HepG2 (cell line): ENCODE results near the gene OARD1. TPM values are rescaled to one million over a fixed set of nuclear protein-coding genes. Genes with fewer than 3 reads are reported as not detected.

Experiments
- AFF4 ChIP-seq: sonication (generic); formaldehyde crosslinking; IDR thresholded peaks from 2 replicates; pipeline ENCODE4 v1.4.0; 2020; ENCODE audit warnings: missing genetic modification reagents
- ATF5 ChIP-seq: sonication (generic); formaldehyde crosslinking; IDR thresholded peaks from 2 replicates; pipeline ENCODE4 v1.4.0; 2020; ENCODE audit warnings: mild to moderate bottlenecking, low read depth, missing genetic modification reagents
- MATR3 ChIP-seq: sonication (generic); formaldehyde crosslinking; IDR thresholded peaks from 2 replicates; pipeline ENCODE4 v1.4.0; 2020; ENCODE audit warnings: missing genetic modification reagents
- MEF2D ChIP-seq: sonication (generic); formaldehyde crosslinking; IDR thresholded peaks from 2 replicates; pipeline ENCODE4 v1.5.1; 2020; ENCODE audit warnings: mild to moderate bottlenecking, missing genetic modification reagents
- MEIS2 ChIP-seq: sonication (generic); formaldehyde crosslinking; IDR thresholded peaks from 2 replicates; pipeline ENCODE4 v1.9.0; 2021; ENCODE audit warnings: mild to moderate bottlenecking, missing genetic modification reagents
- SIX1 ChIP-seq: sonication (generic); formaldehyde crosslinking; IDR thresholded peaks from 2 replicates; pipeline ENCODE4 v1.4.0; 2020; ENCODE audit warnings: missing genetic modification reagents, borderline replicate concordance
- YY1 ChIP-seq: IDR thresholded peaks from 2 replicates; pipeline ENCODE4 v1.6.1; 2011; ENCODE audit warnings: low read length, low read depth, moderate library complexity, mild to moderate bottlenecking; ENCODE audit not compliant: insufficient read depth, insufficient replicate concordance
- ZBTB37 ChIP-seq: sonication (generic); formaldehyde crosslinking; IDR thresholded peaks from 2 replicates; pipeline ENCODE4 v1.4.0; 2020; ENCODE audit warnings: mild to moderate bottlenecking, missing genetic modification reagents
- ZNF572 ChIP-seq: sonication (generic); formaldehyde crosslinking; IDR thresholded peaks from 2 replicates; pipeline ENCODE4 v1.5.1; 2020; ENCODE audit warnings: mild to moderate bottlenecking, missing genetic modification reagents
- polyA plus RNA-seq, 8 experiments: library from polyadenylated mRNA; depleted of rRNA in 3 of 8; stranded (reverse) in 7 of 8; unstranded in 1 of 8; fragments of >200 nt; fragmentation: Illumina TruSeq in 4 of 8; extraction: Trizol in 4 of 8; gene quantifications; 2 replicates each; pipeline versions ENCODE4 v1.2.1 to v1.2.3, GENCODE V29; 2011 to 2016; ENCODE audit warnings: low read depth in 4 of 8, missing spikeins in 1 of 8, mixed read lengths in 1 of 8; ENCODE audit not compliant: insufficient read depth in 1 of 8
- total RNA-seq, 5 experiments: library from RNA; depleted of rRNA; stranded (reverse); fragments of >200 nt; fragmentation: Illumina TruSeq; extraction: Trizol; gene quantifications; 2 replicates each; pipeline ENCODE4 v1.2.3, GENCODE V29; 2016; ENCODE audit warnings: low read depth in 1 of 5
- TF ChIP-seq, protein P1 (sequence below): sonication (generic); formaldehyde crosslinking; IDR thresholded peaks from 2 replicates; pipeline ENCODE4 v1.4.0; 2020; ENCODE audit warnings: missing genetic modification reagents, borderline replicate concordance
- TF ChIP-seq, protein P2 (sequence below): IDR thresholded peaks from 2 replicates; pipeline ENCODE4 v1.6.1; 2016; ENCODE audit warnings: low read depth
- TF ChIP-seq, protein P3 (sequence below): sonication (generic); formaldehyde crosslinking; IDR thresholded peaks from 2 replicates; pipeline ENCODE4 v1.5.0; 2020; ENCODE audit warnings: mild to moderate bottlenecking, missing genetic modification reagents

The OARD1 gene
- total and polyA plus RNA-seq, 2 of the 13 experiments (the other 11 are each of a cell fraction or from before 2014, with no cell fraction given), result 18.4 to 49.0 TPM

DNA sequence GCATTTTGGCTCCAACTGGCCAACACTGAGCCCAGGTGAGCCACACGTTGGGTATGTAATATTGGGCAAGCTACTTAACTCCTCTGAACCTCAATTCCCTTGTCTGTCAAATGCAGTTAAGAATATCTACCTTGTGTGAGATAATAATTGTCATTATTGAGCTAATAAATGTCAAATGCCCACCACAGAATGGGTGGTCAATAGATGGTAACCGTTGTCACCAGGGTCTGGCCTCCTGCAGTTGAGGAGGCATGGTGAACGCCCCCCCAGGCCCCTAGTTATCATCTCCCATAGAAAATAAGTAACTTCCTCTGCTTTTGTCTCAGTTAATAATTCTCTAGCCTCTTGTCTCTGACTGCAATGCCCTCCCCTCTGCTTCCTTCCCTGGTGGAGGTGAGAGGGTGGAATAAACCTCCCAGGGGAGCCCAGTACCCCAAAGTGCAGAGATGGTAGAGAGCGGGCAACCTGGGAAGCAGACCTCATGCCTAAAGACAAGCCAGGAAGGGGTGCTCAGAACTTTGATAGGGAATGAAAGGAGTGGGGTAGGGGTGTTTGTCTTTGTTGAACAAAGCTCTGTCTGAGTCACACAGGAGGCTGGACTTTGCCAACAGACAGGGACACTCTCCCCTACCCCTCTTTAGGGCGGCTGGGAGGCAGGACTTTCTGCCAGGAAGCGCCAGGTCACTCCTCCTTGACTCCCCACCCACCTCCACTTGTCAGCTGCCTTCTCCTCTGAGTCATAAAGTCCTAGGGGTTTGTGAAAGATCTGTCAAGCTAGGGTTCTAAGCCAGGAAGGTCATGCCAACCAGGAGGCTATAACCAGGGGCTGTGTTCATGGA is 31.8 kb downstream of the OARD1 start (continued):
- no peak for TF ChIP-seq AFF4 (CRISPR knock-in tag)
- TF ChIP-seq ZBTB37, result 0 out of 2 replicates have a peak, but pooled peaks have one; percentile 81
- no peak for TF ChIP-seq ZNF572 (CRISPR knock-in tag)
- TF ChIP-seq, protein P1, sequence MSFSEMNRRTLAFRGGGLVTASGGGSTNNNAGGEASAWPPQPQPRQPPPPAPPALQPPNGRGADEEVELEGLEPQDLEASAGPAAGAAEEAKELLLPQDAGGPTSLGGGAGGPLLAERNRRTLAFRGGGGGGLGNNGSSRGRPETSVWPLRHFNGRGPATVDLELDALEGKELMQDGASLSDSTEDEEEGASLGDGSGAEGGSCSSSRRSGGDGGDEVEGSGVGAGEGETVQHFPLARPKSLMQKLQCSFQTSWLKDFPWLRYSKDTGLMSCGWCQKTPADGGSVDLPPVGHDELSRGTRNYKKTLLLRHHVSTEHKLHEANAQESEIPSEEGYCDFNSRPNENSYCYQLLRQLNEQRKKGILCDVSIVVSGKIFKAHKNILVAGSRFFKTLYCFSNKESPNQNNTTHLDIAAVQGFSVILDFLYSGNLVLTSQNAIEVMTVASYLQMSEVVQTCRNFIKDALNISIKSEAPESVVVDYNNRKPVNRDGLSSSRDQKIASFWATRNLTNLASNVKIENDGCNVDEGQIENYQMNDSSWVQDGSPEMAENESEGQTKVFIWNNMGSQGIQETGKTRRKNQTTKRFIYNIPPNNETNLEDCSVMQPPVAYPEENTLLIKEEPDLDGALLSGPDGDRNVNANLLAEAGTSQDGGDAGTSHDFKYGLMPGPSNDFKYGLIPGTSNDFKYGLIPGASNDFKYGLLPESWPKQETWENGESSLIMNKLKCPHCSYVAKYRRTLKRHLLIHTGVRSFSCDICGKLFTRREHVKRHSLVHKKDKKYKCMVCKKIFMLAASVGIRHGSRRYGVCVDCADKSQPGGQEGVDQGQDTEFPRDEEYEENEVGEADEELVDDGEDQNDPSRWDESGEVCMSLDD, result peak; percentile 95
- no peak for TF ChIP-seq YY1
- TF ChIP-seq MEF2D (CRISPR knock-in tag), result peak; percentile 90
- no peak for TF ChIP-seq SIX1 (CRISPR knock-in tag)
- peak; percentile 88 for TF ChIP-seq MEIS2
- TF ChIP-seq, protein P2, sequence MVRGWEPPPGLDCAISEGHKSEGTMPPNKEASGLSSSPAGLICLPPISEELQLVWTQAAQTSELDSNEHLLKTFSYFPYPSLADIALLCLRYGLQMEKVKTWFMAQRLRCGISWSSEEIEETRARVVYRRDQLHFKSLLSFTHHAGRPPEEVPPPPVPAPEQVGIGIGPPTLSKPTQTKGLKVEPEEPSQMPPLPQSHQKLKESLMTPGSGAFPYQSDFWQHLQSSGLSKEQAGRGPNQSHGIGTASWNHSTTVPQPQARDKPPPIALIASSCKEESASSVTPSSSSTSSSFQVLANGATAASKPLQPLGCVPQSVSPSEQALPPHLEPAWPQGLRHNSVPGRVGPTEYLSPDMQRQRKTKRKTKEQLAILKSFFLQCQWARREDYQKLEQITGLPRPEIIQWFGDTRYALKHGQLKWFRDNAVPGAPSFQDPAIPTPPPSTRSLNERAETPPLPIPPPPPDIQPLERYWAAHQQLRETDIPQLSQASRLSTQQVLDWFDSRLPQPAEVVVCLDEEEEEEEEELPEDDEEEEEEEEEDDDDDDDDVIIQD (CRISPR knock-in tag), result peak; percentile 94
- TF ChIP-seq ATF5 (CRISPR knock-in tag), result no peak
- no peak for TF ChIP-seq MATR3 (CRISPR knock-in tag)
- TF ChIP-seq, protein P3, sequence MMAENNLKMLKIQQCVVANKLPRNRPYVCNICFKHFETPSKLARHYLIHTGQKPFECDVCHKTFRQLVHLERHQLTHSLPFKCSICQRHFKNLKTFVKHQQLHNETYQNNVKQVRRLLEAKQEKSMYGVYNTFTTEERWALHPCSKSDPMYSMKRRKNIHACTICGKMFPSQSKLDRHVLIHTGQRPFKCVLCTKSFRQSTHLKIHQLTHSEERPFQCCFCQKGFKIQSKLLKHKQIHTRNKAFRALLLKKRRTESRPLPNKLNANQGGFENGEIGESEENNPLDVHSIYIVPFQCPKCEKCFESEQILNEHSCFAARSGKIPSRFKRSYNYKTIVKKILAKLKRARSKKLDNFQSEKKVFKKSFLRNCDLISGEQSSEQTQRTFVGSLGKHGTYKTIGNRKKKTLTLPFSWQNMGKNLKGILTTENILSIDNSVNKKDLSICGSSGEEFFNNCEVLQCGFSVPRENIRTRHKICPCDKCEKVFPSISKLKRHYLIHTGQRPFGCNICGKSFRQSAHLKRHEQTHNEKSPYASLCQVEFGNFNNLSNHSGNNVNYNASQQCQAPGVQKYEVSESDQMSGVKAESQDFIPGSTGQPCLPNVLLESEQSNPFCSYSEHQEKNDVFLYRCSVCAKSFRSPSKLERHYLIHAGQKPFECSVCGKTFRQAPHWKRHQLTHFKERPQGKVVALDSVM, result peak; percentile 46; the same call in 1 of the 2 replicates
